ENCODE measurements around the gene IFT52.

DNA sequence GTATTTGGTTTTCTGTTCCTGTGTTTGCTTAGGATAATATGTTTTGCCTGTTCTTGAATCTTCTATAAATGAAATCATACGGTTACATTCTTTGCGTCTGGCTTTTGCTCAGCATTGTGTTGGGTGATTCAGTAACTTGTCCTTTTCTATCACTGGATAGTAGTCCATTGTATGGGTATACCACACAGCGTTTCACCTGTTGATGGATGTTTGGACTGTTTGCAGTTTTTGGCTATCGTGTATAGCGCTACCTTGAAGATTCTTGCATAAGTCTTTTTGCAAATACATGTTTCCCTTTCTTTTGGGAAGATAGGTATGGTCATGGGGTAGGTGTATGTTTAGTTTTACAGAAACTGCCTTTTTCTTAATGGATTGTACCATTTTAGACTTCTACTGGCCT is 85.6 kb downstream of the IFT52 start:
- TF ChIP-seq, protein P1, sequence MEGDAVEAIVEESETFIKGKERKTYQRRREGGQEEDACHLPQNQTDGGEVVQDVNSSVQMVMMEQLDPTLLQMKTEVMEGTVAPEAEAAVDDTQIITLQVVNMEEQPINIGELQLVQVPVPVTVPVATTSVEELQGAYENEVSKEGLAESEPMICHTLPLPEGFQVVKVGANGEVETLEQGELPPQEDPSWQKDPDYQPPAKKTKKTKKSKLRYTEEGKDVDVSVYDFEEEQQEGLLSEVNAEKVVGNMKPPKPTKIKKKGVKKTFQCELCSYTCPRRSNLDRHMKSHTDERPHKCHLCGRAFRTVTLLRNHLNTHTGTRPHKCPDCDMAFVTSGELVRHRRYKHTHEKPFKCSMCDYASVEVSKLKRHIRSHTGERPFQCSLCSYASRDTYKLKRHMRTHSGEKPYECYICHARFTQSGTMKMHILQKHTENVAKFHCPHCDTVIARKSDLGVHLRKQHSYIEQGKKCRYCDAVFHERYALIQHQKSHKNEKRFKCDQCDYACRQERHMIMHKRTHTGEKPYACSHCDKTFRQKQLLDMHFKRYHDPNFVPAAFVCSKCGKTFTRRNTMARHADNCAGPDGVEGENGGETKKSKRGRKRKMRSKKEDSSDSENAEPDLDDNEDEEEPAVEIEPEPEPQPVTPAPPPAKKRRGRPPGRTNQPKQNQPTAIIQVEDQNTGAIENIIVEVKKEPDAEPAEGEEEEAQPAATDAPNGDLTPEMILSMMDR (IDR thresholded peaks at IDR 0.05), result no peak
- no peak for TF ChIP-seq POLR2A (IDR thresholded peaks at IDR 0.05)
